Endodermal cell (in vitro differentiated cells): ENCODE data around the gene CACNA2D2. TPM values are rescaled to one million over a fixed set of nuclear protein-coding genes. Genes with fewer than 3 reads are reported as not detected.

Experiments used
- DNase-seq: peaks from one replicate; pipeline ENCODE4 v3.0.0-alpha.2; 2017
- H3K27ac ChIP-seq: 2 replicates; pipeline ENCODE4 v1.5.1; 2013; ENCODE audit warnings: mild to moderate bottlenecking, low read depth, low read length, moderate library complexity
- H3K27me3 ChIP-seq: 2 replicates; pipeline ENCODE4 v1.6.1; 2013; ENCODE audit warnings: mild to moderate bottlenecking, low read length, moderate library complexity; ENCODE audit not compliant: insufficient read depth, control insufficient read depth, poor library complexity, severe bottlenecking
- H3K36me3 ChIP-seq: 2 replicates; pipeline ENCODE4 v1.7.0; 2013; ENCODE audit warnings: mild to moderate bottlenecking, low read length, moderate library complexity; ENCODE audit not compliant: control insufficient read depth, insufficient read depth
- H3K4me1 ChIP-seq: one replicate; pipeline ENCODE4 v1.7.0; 2013; ENCODE audit warnings: low read length; ENCODE audit not compliant: control insufficient read depth, insufficient read depth
- H3K4me3 ChIP-seq: 2 replicates; pipeline ENCODE4 v1.5.1; 2013; ENCODE audit warnings: mild to moderate bottlenecking, low read length, moderate library complexity
- H3K9ac ChIP-seq: 2 replicates; pipeline ENCODE4 v1.6.1; 2013; ENCODE audit warnings: mild to moderate bottlenecking, low read length, moderate library complexity; ENCODE audit not compliant: poor library complexity, severe bottlenecking; ENCODE audit errors: extremely low read depth
- H3K9me3 ChIP-seq: 2 replicates; pipeline ENCODE4 v1.6.1; 2013; ENCODE audit warnings: mild to moderate bottlenecking, low read length, moderate library complexity; ENCODE audit not compliant: control insufficient read depth
- H3K27ac Mint-ChIP-seq: 2 replicates; pipeline ENCODE4 v1.8.0; 2020; ENCODE audit warnings: mixed read lengths
- H3K27me3 Mint-ChIP-seq: 2 replicates; pipeline ENCODE4 v1.8.0; 2021; ENCODE audit warnings: mild to moderate bottlenecking, mixed read lengths; ENCODE audit not compliant: insufficient read depth
- H3K36me3 Mint-ChIP-seq: 2 replicates; pipeline ENCODE4 v1.8.0; 2020; ENCODE audit warnings: low read depth, mixed read lengths
- H3K4me1 Mint-ChIP-seq: 2 replicates; pipeline ENCODE4 v1.8.0; 2020; ENCODE audit warnings: mixed read lengths
- H3K4me3 Mint-ChIP-seq: 2 replicates; pipeline ENCODE4 v1.8.0; 2020; ENCODE audit warnings: mild to moderate bottlenecking, moderate library complexity, mixed read lengths
- H3K9me3 Mint-ChIP-seq: 2 replicates; pipeline ENCODE4 v1.8.0; 2020; ENCODE audit warnings: mild to moderate bottlenecking, mixed read lengths
- CTCF ChIP-seq: fragments of 200-600 bp; sonication (generic); conservative IDR thresholded peaks from 2 replicates; pipeline ENCODE4 v1.5.0; 2021; ENCODE audit warnings: antibody characterized with exemption, mild to moderate bottlenecking
- WGBS, 2 experiments: methylation state at CpG; one replicate each; pipeline versions ENCODE4 v1.1.5 to v1.1.7; 2013; ENCODE audit warnings: missing lambda C conversion rate in 2 of 2, mixed read lengths in 1 of 2; ENCODE audit not compliant: insufficient coverage in 1 of 2, insufficient read length in 1 of 2; 5-methylcytosine and 5-hydroxymethylcytosine counted together
- total RNA-seq, 2 donors: library from RNA; stranded (reverse); fragmentation: NEBNext Ultra II Directional in 1 of 2; extraction: Animal tissue kit (Norgen Biotek cat#: 25700) in 1 of 2; gene quantifications; 2 replicates in 1 of 2; 3 replicates in 1 of 2; pipeline ENCODE4 v1.2.1, GENCODE V29; 2021

Gene CACNA2D2
- total RNA-seq, 2 donors from 2014 or later: 17.6 to 20.7 TPM

GRCh38 chr3:50464569-50464968, 38.9 kb downstream of the CACNA2D2 start:
- no peak for TF ChIP-seq CTCF
- Histone ChIP-seq H3K4me1 (peaks cover 3% of the 10 kb centered on the region), H3K27ac (no peak overlapping the region), H3K36me3 (no peaks in the 10 kb centered on the region), H3K9me3 (no peaks in the 10 kb centered on the region), H3K4me3 (no peak overlapping the region), H3K27me3 (no peaks in the 10 kb centered on the region), H3K9ac (no peak overlapping the region)
- Mint-ChIP-seq H3K36me3 (no peaks in the 10 kb centered on the region), H3K4me1 (peaks cover 13% of the 10 kb centered on the region), H3K4me3 (no peak overlapping the region), H3K9me3 (no peaks in the 10 kb centered on the region), H3K27me3 (no peaks in the 10 kb centered on the region), H3K27ac (no peak overlapping the region)
- WGBS, 2 experiments: 65 to 70% methylated on average over 2 to 6 of the region's 6 CpGs
- DNase-seq: no peak

- peaks cover 3% of the 10 kb centered on the region for H3K4me1 ChIP-seq
- peak; percentile 19 for TF ChIP-seq CTCF
- Mint-ChIP-seq H3K4me3 (no peak overlapping the region), H3K27ac (no peak overlapping the region), H3K36me3 (no peaks in the 10 kb centered on the region), H3K9me3 (no peaks in the 10 kb centered on the region), H3K27me3 (no peaks in the 10 kb centered on the region), H3K4me1 (peaks cover 12% of the 10 kb centered on the region)
- WGBS, 2 experiments: 87% methylated on average over 3 of the region's 3 CpGs; no CpG with 5 or more reads in 1 of the 2 experiments
- no peaks in the 10 kb centered on the region for H3K27me3 ChIP-seq
- no peak for DNase-seq
- H3K9ac ChIP-seq: no peak overlapping the region
- no peaks in the 10 kb centered on the region for H3K36me3 ChIP-seq
- H3K9me3 ChIP-seq: no peaks in the 10 kb centered on the region
- H3K4me3 ChIP-seq: no peak overlapping the region
- no peak overlapping the region for H3K27ac ChIP-seq
Observed at GRCh38 chr3:50459785-50460184, 43.6 kb downstream of the CACNA2D2 start.

- peaks cover 3% of the 10 kb centered on the region for H3K4me1 ChIP-seq
- no peak overlapping the region for H3K4me3 ChIP-seq
- H3K36me3 ChIP-seq: no peaks in the 10 kb centered on the region
- TF ChIP-seq CTCF: no peak
- H3K9ac ChIP-seq: no peak overlapping the region
- H3K9me3 ChIP-seq: no peaks in the 10 kb centered on the region
- Mint-ChIP-seq H3K9me3 (no peaks in the 10 kb centered on the region), H3K4me3 (no peak overlapping the region), H3K27me3 (no peaks in the 10 kb centered on the region), H3K27ac (no peak overlapping the region), H3K36me3 (no peaks in the 10 kb centered on the region), H3K4me1 (peaks cover 19% of the 10 kb centered on the region)
- DNase-seq: no peak
- WGBS, 2 experiments: 88 to 90% methylated on average over 6 to 7 of the region's 7 CpGs
- H3K27ac ChIP-seq: no peak overlapping the region
- no peaks in the 10 kb centered on the region for H3K27me3 ChIP-seq
Observed at GRCh38 chr3:50457988-50458387, 45.4 kb downstream of the CACNA2D2 start.
